ENCODE data around the gene RAPGEF5. TPM values are rescaled to one million over a fixed set of nuclear protein-coding genes. Genes with fewer than 3 reads are reported as not detected.

Gene RAPGEF5
- total RNA-seq, 1 experiment from 2014 or later: 3.4 TPM

- in situ Hi-C loops (cut with HindIII; ENCODE audit: low sequenced_read_pairs): no loop called here
- DNase-seq (ENCODE audit: low spot score): no peak
These were observed 209.1 kb downstream of the RAPGEF5 start for GRCh38 chr7:22147868-22148267.

DNA sequence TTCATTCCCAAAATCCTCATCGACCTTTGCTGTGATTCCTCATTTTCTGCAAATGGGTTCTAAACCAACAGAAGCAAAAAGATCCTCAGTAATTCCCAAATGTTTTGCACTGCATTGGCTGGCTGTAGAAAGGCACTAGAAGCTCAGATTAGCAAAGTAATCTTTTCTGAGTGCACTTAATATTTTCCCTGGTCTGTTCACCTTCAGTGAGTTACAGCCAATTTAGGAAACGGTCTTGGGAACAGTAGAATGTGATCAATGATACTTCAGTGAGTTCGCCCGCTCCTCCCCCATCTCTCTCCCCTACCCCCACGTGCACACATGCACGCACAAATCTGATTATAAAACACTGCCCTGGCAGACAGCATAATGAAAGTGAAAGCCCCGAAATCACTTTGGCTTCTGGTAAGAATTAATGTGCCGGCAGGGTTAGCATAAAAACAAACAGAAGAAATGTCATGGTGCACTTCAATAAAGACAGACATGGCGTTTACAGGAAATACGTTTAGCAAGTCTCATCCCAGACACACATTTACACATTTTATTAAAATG, 209.9 kb downstream of the RAPGEF5 start:
- DNase-seq (ENCODE audit: low spot score): no peak
- in situ Hi-C loops (cut with HindIII; ENCODE audit: low sequenced_read_pairs): no loop called here

- in situ Hi-C loops (cut with HindIII; ENCODE audit: low sequenced_read_pairs): no loop called here
- no peak for DNase-seq (ENCODE audit: low spot score)
These were observed 212.0 kb downstream of the RAPGEF5 start for GRCh38 chr7:22144950-22145349.

DNA sequence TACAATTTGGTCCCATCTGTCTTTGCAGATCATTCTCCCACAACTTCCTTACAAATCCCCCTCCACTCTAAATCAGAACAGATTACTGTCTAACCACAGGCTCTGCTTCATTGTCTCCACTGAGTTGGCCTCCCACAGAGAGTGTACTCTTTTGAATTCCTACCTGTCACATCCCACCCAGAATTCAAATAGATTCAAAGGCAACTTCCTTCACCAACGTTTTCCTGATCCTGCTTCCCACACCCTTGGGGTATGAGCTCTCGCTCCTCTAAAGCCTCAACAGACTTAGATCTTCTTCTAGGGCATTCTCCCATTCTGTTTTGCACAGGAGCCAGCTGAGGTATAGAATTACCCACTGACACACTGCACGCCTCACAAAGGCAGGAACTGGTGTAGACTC, 213.5 kb downstream of the RAPGEF5 start:
- in situ Hi-C loops (cut with HindIII; ENCODE audit: low sequenced_read_pairs): no loop called here

DNA sequence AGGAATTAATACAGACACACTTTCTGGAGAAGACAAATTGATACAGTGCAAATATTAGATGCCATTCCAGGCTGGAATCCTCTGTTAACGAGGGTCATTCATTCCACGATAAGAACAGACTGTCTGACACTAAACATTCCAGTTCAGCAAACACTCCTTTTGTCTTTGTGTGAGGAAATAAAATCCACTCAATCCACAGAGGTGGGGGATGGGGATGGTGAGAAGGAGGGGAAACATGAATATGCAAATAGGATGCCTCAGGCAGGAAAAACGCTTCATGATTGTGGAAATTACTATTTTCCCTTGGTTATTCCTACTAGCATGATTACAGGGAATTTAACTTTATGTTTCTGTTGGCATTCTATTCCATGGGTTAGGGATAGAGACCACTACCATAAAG, 214.4 kb downstream of the RAPGEF5 start:
- in situ Hi-C loops (cut with HindIII; ENCODE audit: low sequenced_read_pairs): no loop called here
- DNase-seq (ENCODE audit: low spot score): no peak

More for the DNA sequence above, 213.5 kb downstream of the RAPGEF5 start:
- no peak for DNase-seq (ENCODE audit: low spot score)

GRCh38 chr7:22141355-22141754, 215.6 kb downstream of the RAPGEF5 start:
- in situ Hi-C loops (cut with HindIII; ENCODE audit: low sequenced_read_pairs): no loop called here

GRCh38 chr7:22140578-22140977, 216.4 kb downstream of the RAPGEF5 start:
- DNase-seq (ENCODE audit: low spot score): no peak
- in situ Hi-C loops (cut with HindIII; ENCODE audit: low sequenced_read_pairs): no loop called here

More at GRCh38 chr7:22141355-22141754, 215.6 kb downstream of the RAPGEF5 start:
- no peak for DNase-seq (ENCODE audit: low spot score)

DNA sequence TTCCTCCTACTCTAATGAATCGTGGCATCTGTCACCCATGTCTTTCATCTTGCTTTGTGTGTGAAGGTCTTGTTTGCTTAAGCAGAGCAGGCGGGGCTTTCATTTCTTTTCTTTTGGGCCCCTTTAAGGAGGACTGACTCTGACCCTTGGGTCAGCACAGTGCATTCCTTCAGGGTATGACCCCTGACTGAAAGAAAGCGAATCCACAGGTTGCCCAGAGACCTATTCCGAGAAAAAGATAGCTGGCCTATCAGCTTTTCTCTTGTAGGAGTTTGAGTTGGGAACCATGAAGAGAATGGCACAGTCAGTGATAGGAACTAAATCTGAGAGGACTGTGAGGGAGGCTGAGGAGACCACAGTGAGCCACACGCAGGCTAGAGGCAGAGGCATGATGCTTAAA, 218.1 kb downstream of the RAPGEF5 start:
- in situ Hi-C loops (cut with HindIII; ENCODE audit: low sequenced_read_pairs): no loop called here
- DNase-seq (ENCODE audit: low spot score): no peak

- DNase-seq (ENCODE audit: low spot score): no peak
- in situ Hi-C loops (cut with HindIII; ENCODE audit: low sequenced_read_pairs): no loop called here
These were observed 218.8 kb downstream of the RAPGEF5 start for GRCh38 chr7:22138106-22138505.

GRCh38 chr7:22137466-22137865, 219.5 kb downstream of the RAPGEF5 start:
- DNase-seq (ENCODE audit: low spot score): no peak
- in situ Hi-C loops (cut with HindIII; ENCODE audit: low sequenced_read_pairs): no loop called here

GRCh38 chr7:22137026-22137425, 219.9 kb downstream of the RAPGEF5 start:
- in situ Hi-C loops (cut with HindIII; ENCODE audit: low sequenced_read_pairs): no loop called here
- no peak for DNase-seq (ENCODE audit: low spot score)

DNA sequence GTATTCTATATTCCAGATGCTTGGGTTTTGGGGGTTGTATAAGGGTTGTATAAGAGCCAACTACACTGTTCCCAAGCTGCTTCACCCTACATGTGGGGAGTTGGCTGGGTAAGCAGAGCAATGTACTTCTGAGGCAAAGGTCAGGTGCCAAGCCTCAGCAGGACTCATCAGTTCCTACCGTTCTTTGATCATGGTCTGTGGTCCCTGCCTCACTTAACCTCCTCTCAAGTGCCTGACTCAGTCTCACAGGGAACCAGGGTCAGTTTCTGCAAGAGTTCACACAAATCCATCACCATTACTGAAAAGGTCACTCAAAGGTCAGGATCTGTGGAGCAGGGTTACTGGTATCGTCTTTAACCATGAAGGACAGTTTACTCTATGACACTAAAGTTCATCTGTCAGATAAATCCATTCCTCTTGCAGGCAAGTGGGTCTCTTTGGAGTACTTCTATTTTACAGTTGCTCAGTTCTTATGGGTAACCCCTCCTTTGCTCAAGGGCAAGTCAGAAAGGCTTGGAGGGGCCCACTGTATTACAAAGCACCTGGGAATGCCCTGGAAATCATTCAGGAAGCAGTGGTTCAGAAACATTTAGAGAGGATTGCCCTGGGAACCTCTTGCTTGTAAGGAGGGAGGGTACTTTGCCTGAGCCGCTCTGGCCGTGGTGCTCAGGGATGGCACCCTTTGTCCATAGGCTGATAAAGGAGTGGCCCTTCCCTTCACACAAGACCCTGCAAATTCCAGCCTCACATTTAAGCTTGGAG, 227.0 kb downstream of the RAPGEF5 start:
- DNase-seq (ENCODE audit: low spot score): no peak
- in situ Hi-C loops (cut with HindIII; ENCODE audit: low sequenced_read_pairs): no loop called here

GRCh38 chr7:22129166-22129565, 227.8 kb downstream of the RAPGEF5 start:
- DNase-seq (ENCODE audit: low spot score): no peak
- in situ Hi-C loops (cut with HindIII; ENCODE audit: low sequenced_read_pairs): no loop called here

- in situ Hi-C loops (cut with HindIII; ENCODE audit: low sequenced_read_pairs): no loop called here
- DNase-seq (ENCODE audit: low spot score): no peak
These were observed 228.4 kb downstream of the RAPGEF5 start for GRCh38 chr7:22128528-22128920.

- DNase-seq (ENCODE audit: low spot score): no peak
- in situ Hi-C loops (cut with HindIII; ENCODE audit: low sequenced_read_pairs): no loop called here
These were observed 229.0 kb downstream of the RAPGEF5 start for GRCh38 chr7:22127835-22128527.

DNA sequence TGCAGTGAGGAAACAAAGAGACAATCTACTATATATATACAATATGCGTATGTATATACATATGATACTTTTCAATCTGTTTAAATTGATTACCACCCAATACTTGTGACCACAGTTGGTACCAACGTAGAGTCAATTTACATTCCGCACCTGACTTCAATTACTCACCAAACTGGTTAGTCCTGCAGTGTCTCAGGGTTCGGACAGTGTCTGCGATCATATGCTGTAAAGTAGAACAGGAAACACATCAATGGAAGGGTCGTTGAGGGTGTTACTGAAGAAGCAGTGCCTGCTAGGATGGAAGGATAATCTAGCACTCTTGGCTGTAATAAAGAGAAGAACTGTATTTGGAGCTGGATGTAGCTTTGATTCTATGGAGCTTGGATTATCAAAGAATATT, 231.5 kb downstream of the RAPGEF5 start:
- no peak for DNase-seq (ENCODE audit: low spot score)

DNA sequence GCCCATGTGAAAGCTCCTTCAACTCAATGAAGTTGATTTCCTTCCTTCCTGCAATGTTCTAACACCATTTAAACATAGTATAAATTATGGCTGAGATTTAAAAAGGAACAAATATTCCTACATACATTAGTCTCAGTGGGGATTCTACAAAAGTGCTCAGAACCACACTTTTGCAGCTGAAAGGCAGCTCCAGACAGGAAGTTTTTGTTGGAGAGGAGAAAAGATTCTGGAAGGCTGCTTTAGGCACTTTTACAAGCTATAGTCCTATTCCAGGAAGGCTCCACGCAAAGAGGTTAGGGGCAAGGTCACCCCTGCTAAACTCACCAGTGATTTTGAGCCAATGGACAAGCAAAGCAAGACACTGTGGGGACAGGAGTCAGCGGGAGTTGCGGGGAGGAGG, 232.0 kb downstream of the RAPGEF5 start:
- no peak for DNase-seq (ENCODE audit: low spot score)
- in situ Hi-C loops (cut with HindIII; ENCODE audit: low sequenced_read_pairs): loop anchor here (25.0 kb wide), 1 partner anchor 337 kb away; no protein-coding TSS in a partner anchor

More for the DNA sequence above, 231.5 kb downstream of the RAPGEF5 start:
- in situ Hi-C loops (cut with HindIII; ENCODE audit: low sequenced_read_pairs): no loop called here

GRCh38 chr7:22123139-22123538, 233.8 kb downstream of the RAPGEF5 start:
- in situ Hi-C loops (cut with HindIII; ENCODE audit: low sequenced_read_pairs): loop anchor here (25.0 kb wide), 1 partner anchor 339 kb away; no protein-coding TSS in a partner anchor
- DNase-seq (ENCODE audit: low spot score): no peak

DNA sequence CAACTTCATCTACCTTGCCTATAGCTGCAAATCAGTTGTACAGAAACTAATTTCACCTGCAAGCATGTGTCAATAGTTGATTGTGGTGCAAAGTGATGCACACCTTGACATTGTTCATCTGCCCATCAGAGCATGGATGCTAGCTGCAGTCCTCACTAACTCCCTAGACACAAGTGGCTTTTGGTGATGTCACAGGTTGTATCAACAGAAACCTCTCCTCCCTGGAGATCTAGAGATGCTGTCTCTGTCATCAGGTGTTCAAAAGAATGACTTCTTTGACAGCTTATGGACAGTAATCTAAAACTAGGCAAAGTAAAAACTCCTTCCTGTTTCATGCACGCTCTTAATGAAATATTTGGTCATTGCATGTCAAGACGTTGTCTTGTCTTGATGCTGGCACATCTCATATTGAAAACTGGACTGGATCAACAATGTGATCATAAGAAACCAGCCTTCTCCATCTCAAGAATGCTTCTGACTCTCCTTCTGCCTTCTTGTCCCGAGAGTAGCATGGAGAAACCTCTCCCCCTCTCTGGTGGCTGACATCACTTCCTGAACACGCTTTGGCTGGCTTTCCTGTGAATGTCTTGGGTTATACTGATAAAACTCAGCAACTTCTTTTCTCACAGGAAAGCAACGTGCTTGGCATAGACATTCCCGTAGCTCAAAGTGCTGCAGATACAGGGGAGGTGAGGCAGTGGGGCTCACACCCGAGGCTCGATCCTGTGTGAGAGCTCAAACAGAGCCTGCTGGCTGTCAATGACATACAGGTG, 235.1 kb downstream of the RAPGEF5 start:
- DNase-seq (ENCODE audit: low spot score): no peak
- in situ Hi-C loops (cut with HindIII; ENCODE audit: low sequenced_read_pairs): loop anchor here (25.0 kb wide), 1 partner anchor 340 kb away; no protein-coding TSS in a partner anchor
